BJ (cell line): ENCODE measurements around the gene ZNF485. TPM values are rescaled to one million over a fixed set of nuclear protein-coding genes. Genes with fewer than 3 reads are reported as not detected.

Experiments used
- CTCF ChIA-PET: fragments of 350-600 bp; formaldehyde crosslinking; extraction: SDS; loops from one replicate; lab custom pipeline; 2021; ENCODE audit warnings: antibody characterized with exemption, inconsistent platforms; lab: Yijun Ruan, JAX
- POLR2A ChIA-PET: fragments of 300-600 bp; sonication (Branson Sonifier 250); formaldehyde crosslinking; extraction: SDS; loops from one replicate; lab custom pipeline; 2021; ENCODE audit warnings: antibody characterized with exemption; lab: Charles Lee
- DNase-seq: peaks from one replicate; pipeline ENCODE4 v3.0.0-alpha.2; 2011; ENCODE audit warnings: low read depth
- H3K27me3 ChIP-seq: 2 replicates; pipeline ENCODE4 v1.6.0; 2011; ENCODE audit warnings: low read length; ENCODE audit not compliant: control insufficient read depth, insufficient read depth
- H3K36me3 ChIP-seq: 2 replicates; pipeline ENCODE4 v1.5.1; 2011; ENCODE audit warnings: low read length; ENCODE audit not compliant: control insufficient read depth, insufficient read depth
- H3K4me3 ChIP-seq: 2 replicates; pipeline ENCODE4 v1.5.1; 2011; ENCODE audit warnings: low read depth, mild to moderate bottlenecking, control low read depth, low read length
- CTCF ChIP-seq: IDR thresholded peaks from 2 replicates; pipeline ENCODE4 v1.5.1; 2011; ENCODE audit warnings: low read depth, mild to moderate bottlenecking, control low read depth, inconsistent platforms, low read length, moderate library complexity; ENCODE audit not compliant: insufficient read depth
- polyA plus RNA-seq: library from polyadenylated mRNA; depleted of rRNA; stranded (reverse); fragments of >200 nt; gene quantifications from 2 replicates; pipeline ENCODE4 v1.2.3, GENCODE V29; 2011

Gene ZNF485
- polyA plus RNA-seq, 1 experiment = 1.3 TPM

GRCh38 chr10:43648095-43648397, 41.8 kb downstream of the ZNF485 start:
- Histone ChIP-seq H3K36me3 (peaks cover 8% of the 10 kb centered on the region), H3K27me3 (no peaks in the 10 kb centered on the region), H3K4me3 (peak overlapping the region; percentile 59)
- TF ChIP-seq CTCF = no peak
- POLR2A ChIA-PET = no interaction called here
- no peak for DNase-seq
- CTCF ChIA-PET = no interaction called here

- no peaks in the 10 kb centered on the region for H3K27me3 ChIP-seq
- H3K4me3 ChIP-seq = peak within 1 kb of the TSS; percentile 59
- DNase-seq = peak; percentile 32
- TF ChIP-seq CTCF = no peak
- peaks cover 8% of the 10 kb centered on the region for H3K36me3 ChIP-seq
- CTCF ChIA-PET = interaction anchor here (0.9 to 1.5 kb wide), 2 partner anchors 22 to 24 kb away, joined by 3 read pairs; no protein-coding TSS in a partner anchor
- POLR2A ChIA-PET = no interaction called here
Observed at GRCh38 chr10:43648398-43649184, 42.4 kb downstream of the ZNF485 start, which contains the start of gene ZNF32. TSS of gene ZNF32 (minus strand) at chr10:43648881. CDS start at chr10:43646133, 2,748 bp downstream.

- CTCF ChIA-PET = interaction anchor here (0.9 to 1.5 kb wide), 2 partner anchors 21 to 23 kb away, joined by 3 read pairs; no protein-coding TSS in a partner anchor
- Histone ChIP-seq H3K4me3 (peak overlapping the region; percentile 59), H3K36me3 (peaks cover 5% of the 10 kb centered on the region), H3K27me3 (no peaks in the 10 kb centered on the region)
- no peak for DNase-seq
- TF ChIP-seq CTCF = no peak
- POLR2A ChIA-PET = no interaction called here
Observed at GRCh38 chr10:43649185-43649523, 42.9 kb downstream of the ZNF485 start.

GRCh38 chr10:43653746-43654145, 47.5 kb downstream of the ZNF485 start:
- Histone ChIP-seq H3K27me3 (0 out of 2 replicates have a peak, but pooled peaks cover 5% of the 10 kb centered on the region), H3K36me3 (no peaks in the 10 kb centered on the region), H3K4me3 (no peak overlapping the region)
- ChIA-PET CTCF (no interaction called here), POLR2A (no interaction called here)
- no peak for DNase-seq
- TF ChIP-seq CTCF = no peak

GRCh38 chr10:43655311-43655710, 49.1 kb downstream of the ZNF485 start:
- TF ChIP-seq CTCF = no peak
- ChIA-PET POLR2A (no interaction called here), CTCF (interaction anchor here (1.4 kb wide), 1 partner anchor 12 kb away, joined by 4 read pairs; no protein-coding TSS in a partner anchor)
- no peak for DNase-seq
- H3K36me3 ChIP-seq = no peaks in the 10 kb centered on the region
- H3K4me3 ChIP-seq = no peak overlapping the region
- 0 out of 2 replicates have a peak, but pooled peaks cover 5% of the 10 kb centered on the region for H3K27me3 ChIP-seq
